ENCODE results near the gene SENP6.

GRCh38 chr6:75762063-75762462, 160.4 kb downstream of the SENP6 start:
- TF ChIP-seq GATA3 (IDR thresholded peaks at IDR 0.05; ENCODE audit: low read depth, low read length) (no peak), GATA2 (IDR thresholded peaks at IDR 0.05; ENCODE audit: low read depth, low read length) (no peak)
